VCaP (cell line): ENCODE results near the gene AK6.

ENCODE experiments used
- H3K27ac ChIP-seq: fragments of 450-650 bp; 2 replicates; pipeline ENCODE4 v1.5.1; 2017
- CTCF ChIP-seq: fragments of 450-650 bp; conservative IDR thresholded peaks from 2 replicates; pipeline ENCODE4 v1.5.1; 2017; ENCODE audit warnings: mild to moderate bottlenecking, moderate library complexity

The AK6 gene

GRCh38 chr5:69313428-69313827 is 55.9 kb downstream of the AK6 start:
- no peak overlapping the region for H3K27ac ChIP-seq
- TF ChIP-seq CTCF: no peak

- no peak for TF ChIP-seq CTCF
- H3K27ac ChIP-seq: no peak overlapping the region
These were observed 56.7 kb downstream of the AK6 start for GRCh38 chr5:69312459-69313160.

- no peak for TF ChIP-seq CTCF
These were observed 59.9 kb downstream of the AK6 start for GRCh38 chr5:69309380-69309779.

GRCh38 chr5:69308046-69308553 is 61.2 kb downstream of the AK6 start:
- TF ChIP-seq CTCF: no peak

More at GRCh38 chr5:69309380-69309779, 59.9 kb downstream of the AK6 start:
- no peak overlapping the region for H3K27ac ChIP-seq

GRCh38 chr5:69305512-69305911 is 63.8 kb downstream of the AK6 start:
- H3K27ac ChIP-seq: no peak overlapping the region
- TF ChIP-seq CTCF: no peak

More at GRCh38 chr5:69308046-69308553, 61.2 kb downstream of the AK6 start:
- no peak overlapping the region for H3K27ac ChIP-seq
